Esophagus (tissue), 2 donors: ENCODE measurements around the gene ZBTB11. TPM values are rescaled to one million over a fixed set of nuclear protein-coding genes. Genes with fewer than 3 reads are reported as not detected.
"Not testable (repeated sequence)": the region's sequence is repeated elsewhere in the genome, so short reads cannot be mapped to it uniquely, and the experiment has no call there.

ENCODE experiments used
- H3K27ac ChIP-seq, 2 donors: one replicate each; pipeline ENCODE4 v1.5.1; 2013; ENCODE audit warnings: low read depth in 2 of 2, mild to moderate bottlenecking in 2 of 2, inconsistent platforms in 1 of 2, low read length in 1 of 2, moderate library complexity in 1 of 2
- H3K27me3 ChIP-seq, 2 donors: one replicate each; pipeline ENCODE4 v1.6.1; 2013; ENCODE audit warnings: low read length in 2 of 2, control low read depth in 1 of 2, mild to moderate bottlenecking in 1 of 2; ENCODE audit not compliant: insufficient read depth in 2 of 2, control insufficient read depth in 1 of 2
- H3K36me3 ChIP-seq, 2 donors: one replicate each; pipeline ENCODE4 v1.6.1; 2013; ENCODE audit warnings: low read length in 1 of 2; ENCODE audit not compliant: control insufficient read depth in 2 of 2, insufficient read depth in 2 of 2
- H3K4me1 ChIP-seq, 2 donors: one replicate each; pipeline ENCODE4 v1.6.1; 2013; ENCODE audit warnings: low read length in 1 of 2; ENCODE audit not compliant: control insufficient read depth in 2 of 2, insufficient read depth in 2 of 2
- H3K4me3 ChIP-seq, 2 donors: one replicate each; pipeline ENCODE4 v1.5.1; 2013; ENCODE audit warnings: low read length in 2 of 2, mild to moderate bottlenecking in 2 of 2, low read depth in 1 of 2, moderate library complexity in 1 of 2
- H3K9me3 ChIP-seq, 2 donors: one replicate each; pipeline ENCODE4 v1.6.1; 2013; ENCODE audit warnings: mild to moderate bottlenecking in 2 of 2, low read depth in 1 of 2, low read length in 1 of 2, moderate library complexity in 1 of 2; ENCODE audit not compliant: control insufficient read depth in 2 of 2, insufficient read depth in 1 of 2
- WGBS, 2 donors: extraction: QIAGEN DNeasy Blood & Tissue Kit; methylation state at CpG; one replicate each; pipeline ENCODE4 v1.1.7; 2013; 5-methylcytosine and 5-hydroxymethylcytosine counted together
- polyA plus RNA-seq, 2 donors: library from polyadenylated mRNA; stranded (reverse); fragments of 200-250 nt; gene quantifications; one replicate each; pipeline ENCODE4 v1.2.3, GENCODE V29; 2013
- donor health status: healthy with polysubstance abuse.
- donor health status: Bipolar disorder and iron deficiency.

ZBTB11 gene
- polyA plus RNA-seq, 2 donors: 5.0 to 6.7 TPM

DNA sequence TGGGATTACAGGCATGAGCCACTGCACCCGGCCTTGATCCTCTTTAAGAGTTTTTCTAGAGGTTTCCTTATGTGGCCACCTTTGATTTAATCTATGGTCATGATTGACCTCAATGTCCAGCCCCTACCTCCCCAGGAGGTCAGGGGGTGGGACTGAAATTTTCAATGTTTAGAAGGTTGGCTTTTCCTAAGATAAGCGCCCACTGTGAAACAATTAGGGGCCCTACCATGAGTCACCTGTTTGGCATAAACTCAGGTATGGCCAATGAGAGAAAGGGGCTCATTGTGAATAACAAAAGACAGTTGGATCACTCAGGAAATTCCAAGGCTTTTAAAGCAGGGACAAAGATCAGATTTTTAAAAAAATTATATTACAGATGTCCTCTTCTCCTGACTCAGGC is 51.1 kb downstream of the ZBTB11 start:
- no peaks in the 10 kb centered on the region for H3K36me3 ChIP-seq
- no peaks in the 10 kb centered on the region for H3K4me1 ChIP-seq
- no peaks in the 10 kb centered on the region for H3K27me3 ChIP-seq
- H3K4me3 ChIP-seq: no peak overlapping the region
- no peaks in the 10 kb centered on the region for H3K9me3 ChIP-seq
- WGBS, 2 donors: 90 to 92% methylated on average over 2 of the region's 2 CpGs
- no peak overlapping the region for H3K27ac ChIP-seq

DNA sequence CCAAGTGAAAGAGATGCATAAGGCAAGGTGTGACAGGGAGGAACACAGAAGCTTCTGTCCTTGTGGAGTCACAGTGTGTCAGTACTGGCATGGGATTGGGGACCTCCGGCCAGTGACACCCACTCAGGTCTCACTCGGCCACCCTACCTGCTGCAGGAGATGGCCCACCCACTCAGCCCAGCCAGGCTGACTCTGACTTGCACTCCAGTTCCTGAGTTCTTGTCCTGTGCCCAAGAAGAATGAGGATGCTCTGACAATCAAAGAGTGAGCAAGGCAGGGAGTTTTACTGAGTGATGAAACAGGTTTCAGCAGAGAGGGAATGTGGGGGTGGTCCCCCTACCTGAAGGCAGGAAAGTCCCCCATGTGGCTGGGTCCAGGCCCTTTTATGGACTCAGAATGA is 52.1 kb downstream of the ZBTB11 start:
- no peaks in the 10 kb centered on the region for H3K36me3 ChIP-seq
- no peak overlapping the region for H3K27ac ChIP-seq
- WGBS, 2 donors: 89 to 90% methylated on average over 2 of the region's 2 CpGs
- H3K9me3 ChIP-seq: no peaks in the 10 kb centered on the region
- no peak overlapping the region for H3K4me3 ChIP-seq
- no peaks in the 10 kb centered on the region for H3K4me1 ChIP-seq
- H3K27me3 ChIP-seq: no peaks in the 10 kb centered on the region

GRCh38 chr3:101623656-101624055 is 53.3 kb downstream of the ZBTB11 start:
- H3K9me3 ChIP-seq: no peaks in the 10 kb centered on the region
- no peak overlapping the region for H3K4me3 ChIP-seq
- H3K27me3 ChIP-seq: no peaks in the 10 kb centered on the region
- no peaks in the 10 kb centered on the region for H3K4me1 ChIP-seq
- H3K27ac ChIP-seq: no peak overlapping the region
- no peaks in the 10 kb centered on the region for H3K36me3 ChIP-seq
- WGBS, 2 donors: 89 to 100% methylated on average over 1 of the region's 1 CpG

- H3K27me3 ChIP-seq: no peaks in the 10 kb centered on the region
- H3K4me1 ChIP-seq: no peaks in the 10 kb centered on the region
- no peaks in the 10 kb centered on the region for H3K9me3 ChIP-seq
- no peaks in the 10 kb centered on the region for H3K36me3 ChIP-seq
- 93 to 95% methylated on average over 3 of the region's 3 CpGs for WGBS, 2 donors
- H3K27ac ChIP-seq: no peak overlapping the region
- no peak overlapping the region for H3K4me3 ChIP-seq
These were observed 57.2 kb downstream of the ZBTB11 start for GRCh38 chr3:101619734-101620133.

GRCh38 chr3:101618726-101619125 is 58.2 kb downstream of the ZBTB11 start:
- Histone ChIP-seq H3K4me3 (no peak overlapping the region), H3K4me1 (no peaks in the 10 kb centered on the region), H3K27me3 (no peaks in the 10 kb centered on the region), H3K9me3 (no peaks in the 10 kb centered on the region), H3K36me3 (no peaks in the 10 kb centered on the region), H3K27ac (no peak overlapping the region)
- 64 to 70% methylated on average over 1 of the region's 1 CpG for WGBS, 2 donors

- WGBS, 2 donors: 79 to 81% methylated on average over 7 of the region's 7 CpGs
- H3K36me3 ChIP-seq: no peaks in the 10 kb centered on the region
- no peak overlapping the region for H3K27ac ChIP-seq
- H3K9me3 ChIP-seq: no peaks in the 10 kb centered on the region
- no peaks in the 10 kb centered on the region for H3K4me1 ChIP-seq
- H3K27me3 ChIP-seq: no peaks in the 10 kb centered on the region
- H3K4me3 ChIP-seq: no peak overlapping the region
These were observed 59.5 kb downstream of the ZBTB11 start for GRCh38 chr3:101617478-101617877.

GRCh38 chr3:101615525-101615924 is 61.4 kb downstream of the ZBTB11 start:
- Histone ChIP-seq H3K27me3 (no peaks in the 10 kb centered on the region), H3K36me3 (no peaks in the 10 kb centered on the region), H3K9me3 (no peaks in the 10 kb centered on the region), H3K4me1 (no peaks in the 10 kb centered on the region), H3K4me3 (no peak overlapping the region), H3K27ac (no peak overlapping the region)
- 92 to 97% methylated on average over 6 of the region's 6 CpGs for WGBS, 2 donors

DNA sequence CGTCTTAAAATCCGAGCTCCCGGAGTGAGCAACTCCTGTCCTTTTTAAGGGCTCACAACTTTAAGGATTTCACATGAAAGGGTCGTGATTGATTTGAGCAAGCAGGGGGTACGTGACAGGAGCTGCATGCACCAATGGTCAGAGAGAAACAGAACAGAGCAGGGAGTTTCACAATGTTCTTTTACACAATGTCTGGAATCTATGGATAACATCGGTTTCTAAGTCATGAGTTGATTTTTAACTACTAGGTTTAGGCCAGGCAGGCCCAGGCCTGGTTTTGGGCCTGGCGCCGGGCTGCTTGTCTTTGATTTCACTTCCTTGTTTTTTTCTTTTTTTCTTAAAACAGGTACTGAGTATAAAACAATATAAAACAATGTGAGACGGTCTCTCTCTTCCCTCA is 63.9 kb downstream of the ZBTB11 start:
- H3K36me3 ChIP-seq, H3K4me1 ChIP-seq, H3K4me3 ChIP-seq, H3K27me3 ChIP-seq, H3K9me3 ChIP-seq, H3K27ac ChIP-seq: not testable (repeated sequence)
- 65 to 72% methylated on average over 8 of the region's 9 CpGs for WGBS, 2 donors

GRCh38 chr3:101611023-101611422 is 65.9 kb downstream of the ZBTB11 start:
- no peak overlapping the region for H3K27ac ChIP-seq
- H3K36me3 ChIP-seq: no peaks in the 10 kb centered on the region
- H3K27me3 ChIP-seq: no peaks in the 10 kb centered on the region
- H3K9me3 ChIP-seq: no peaks in the 10 kb centered on the region
- H3K4me1 ChIP-seq: no peaks in the 10 kb centered on the region
- no peak overlapping the region for H3K4me3 ChIP-seq
- 87 to 95% methylated on average over 2 of the region's 2 CpGs for WGBS, 2 donors

DNA sequence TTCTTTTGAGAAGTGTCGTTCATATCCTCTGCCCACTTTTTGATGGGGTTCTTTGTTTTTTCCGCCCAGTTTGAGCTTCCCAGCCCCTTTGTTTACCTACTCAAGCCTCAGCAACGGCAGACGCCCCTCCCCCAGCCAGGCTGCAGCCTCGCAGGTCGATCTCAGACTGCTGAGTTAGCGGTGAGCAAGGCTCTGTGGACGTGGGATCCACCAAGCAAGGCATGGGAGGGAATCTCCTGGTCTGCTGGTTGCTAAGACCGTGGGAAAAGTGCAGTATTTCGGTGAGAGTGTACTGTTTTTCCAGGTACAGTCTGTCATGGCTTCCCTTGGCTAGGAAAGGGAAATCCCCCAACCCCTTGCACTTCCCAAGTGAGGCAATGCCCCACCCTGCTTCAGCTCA is 71.5 kb downstream of the ZBTB11 start:
- H3K4me1 ChIP-seq, H3K4me3 ChIP-seq, H3K9me3 ChIP-seq, H3K27ac ChIP-seq, H3K27me3 ChIP-seq, H3K36me3 ChIP-seq: not testable (repeated sequence)
- 74 to 76% methylated on average over 10 of the region's 10 CpGs for WGBS, 2 donors
